M059J (cell line): ENCODE results near the gene CSNK1G2. TPM values are rescaled to one million over a fixed set of nuclear protein-coding genes. Genes with fewer than 3 reads are reported as not detected.
"Not testable (repeated sequence)": the region's sequence is repeated elsewhere in the genome, so short reads cannot be mapped to it uniquely, and the experiment has no call there.

Source experiments
- DNase-seq: peaks from one replicate; pipeline ENCODE4 v3.0.0-alpha.2; 2012; ENCODE audit warnings: low read depth
- total RNA-seq: library from RNA; depleted of rRNA; stranded (reverse); fragments of >200 nt; shearing (Covaris generic); gene quantifications from 2 replicates; pipeline ENCODE4 v1.2.3, GENCODE V29; 2014

The CSNK1G2 gene
- total RNA-seq, 1 experiment from 2014 or later: 70.7 TPM

DNA sequence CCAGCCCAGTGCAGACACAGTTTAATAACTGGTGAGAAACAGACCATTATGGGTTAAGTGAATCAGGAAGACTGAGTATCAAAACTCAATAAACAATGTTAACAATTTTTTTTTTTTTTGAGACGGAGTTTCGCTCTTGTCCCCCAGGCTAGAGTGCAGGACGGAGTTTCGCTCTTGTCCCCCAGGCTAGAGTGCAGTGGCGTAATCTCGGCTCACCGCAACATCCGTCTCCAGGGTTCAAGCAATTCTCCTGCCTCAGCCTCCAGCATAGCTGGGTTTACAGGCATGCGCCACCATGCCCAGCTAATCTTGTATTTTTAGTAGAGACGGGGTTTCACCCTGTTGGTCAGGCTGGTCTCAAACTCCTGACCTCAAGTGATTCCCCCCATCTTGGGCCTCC, 47.5 kb downstream of the CSNK1G2 start:
- DNase-seq: not testable (repeated sequence)

DNA sequence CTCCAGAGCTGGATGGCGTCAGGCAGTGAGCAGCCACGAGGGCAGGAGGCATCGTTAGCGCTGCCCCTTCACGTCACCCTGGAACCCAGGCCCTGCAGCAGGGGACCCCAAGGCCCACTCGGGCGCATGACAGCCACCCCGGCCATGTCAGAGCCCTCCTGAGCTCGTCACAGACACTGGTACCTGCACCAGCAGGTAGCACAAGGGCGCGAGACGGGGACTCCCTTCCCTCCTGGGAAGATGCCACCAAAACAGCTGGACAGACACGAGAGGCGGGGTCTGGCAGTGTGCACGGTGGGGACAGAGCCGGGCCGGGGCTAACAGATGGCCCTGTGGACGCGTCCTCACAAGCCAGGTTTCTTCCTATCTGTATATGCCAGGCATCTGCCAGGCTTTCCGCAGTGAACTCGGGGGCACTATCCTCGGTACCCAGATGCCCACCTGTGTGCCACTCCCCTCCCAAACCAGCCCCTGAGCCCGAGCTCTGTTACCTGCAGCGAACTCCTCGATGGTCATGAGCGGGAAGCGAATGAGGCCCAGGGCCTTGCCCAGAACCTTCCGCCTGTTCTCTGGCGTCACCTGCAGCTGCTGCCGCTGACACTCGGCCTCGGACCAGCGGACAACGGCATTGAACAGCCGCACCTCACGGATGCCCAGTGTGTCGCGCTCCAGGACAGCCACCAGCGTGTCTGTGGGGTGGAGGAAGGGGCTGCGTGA, 48.7 kb downstream of the CSNK1G2 start:
- DNase-seq: no peak

DNA sequence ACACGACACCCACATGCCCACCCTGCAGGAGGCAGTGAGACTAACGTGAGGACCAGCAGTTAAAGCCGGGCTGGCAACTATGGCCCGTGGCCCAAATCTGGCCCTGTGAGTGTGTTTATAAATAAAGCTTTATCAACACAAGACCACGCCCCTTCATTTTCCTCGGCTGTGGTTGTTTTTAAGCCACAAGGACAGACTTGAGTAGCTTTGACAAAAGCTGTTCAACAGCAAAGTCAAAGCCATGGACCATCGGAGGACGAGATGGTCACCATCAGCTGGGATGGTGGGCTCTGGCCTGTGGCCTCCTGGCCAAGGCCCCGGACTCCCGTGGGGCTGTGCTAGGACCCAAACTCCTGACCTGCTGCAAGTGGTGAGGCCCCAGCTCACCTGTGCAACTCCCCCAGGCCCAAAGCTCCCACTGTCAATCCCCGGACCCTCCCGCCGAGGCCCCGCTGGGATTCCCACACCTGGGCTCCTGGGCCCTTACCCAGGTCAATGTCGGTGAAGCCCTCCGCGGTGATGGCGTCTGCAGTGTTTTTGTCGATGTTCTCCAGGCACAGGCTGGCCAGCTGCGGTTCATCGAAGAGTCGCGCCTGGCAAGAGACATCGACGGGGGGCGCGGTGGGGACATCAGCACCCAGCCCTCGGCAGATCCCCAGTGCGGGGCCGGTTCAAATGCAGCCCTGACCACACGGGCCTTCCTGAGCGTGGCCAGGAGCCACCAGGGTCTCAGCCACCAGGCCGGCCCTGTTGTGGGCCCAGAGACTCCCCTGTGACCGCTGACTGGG, 49.5 kb downstream of the CSNK1G2 start:
- no peak for DNase-seq

DNA sequence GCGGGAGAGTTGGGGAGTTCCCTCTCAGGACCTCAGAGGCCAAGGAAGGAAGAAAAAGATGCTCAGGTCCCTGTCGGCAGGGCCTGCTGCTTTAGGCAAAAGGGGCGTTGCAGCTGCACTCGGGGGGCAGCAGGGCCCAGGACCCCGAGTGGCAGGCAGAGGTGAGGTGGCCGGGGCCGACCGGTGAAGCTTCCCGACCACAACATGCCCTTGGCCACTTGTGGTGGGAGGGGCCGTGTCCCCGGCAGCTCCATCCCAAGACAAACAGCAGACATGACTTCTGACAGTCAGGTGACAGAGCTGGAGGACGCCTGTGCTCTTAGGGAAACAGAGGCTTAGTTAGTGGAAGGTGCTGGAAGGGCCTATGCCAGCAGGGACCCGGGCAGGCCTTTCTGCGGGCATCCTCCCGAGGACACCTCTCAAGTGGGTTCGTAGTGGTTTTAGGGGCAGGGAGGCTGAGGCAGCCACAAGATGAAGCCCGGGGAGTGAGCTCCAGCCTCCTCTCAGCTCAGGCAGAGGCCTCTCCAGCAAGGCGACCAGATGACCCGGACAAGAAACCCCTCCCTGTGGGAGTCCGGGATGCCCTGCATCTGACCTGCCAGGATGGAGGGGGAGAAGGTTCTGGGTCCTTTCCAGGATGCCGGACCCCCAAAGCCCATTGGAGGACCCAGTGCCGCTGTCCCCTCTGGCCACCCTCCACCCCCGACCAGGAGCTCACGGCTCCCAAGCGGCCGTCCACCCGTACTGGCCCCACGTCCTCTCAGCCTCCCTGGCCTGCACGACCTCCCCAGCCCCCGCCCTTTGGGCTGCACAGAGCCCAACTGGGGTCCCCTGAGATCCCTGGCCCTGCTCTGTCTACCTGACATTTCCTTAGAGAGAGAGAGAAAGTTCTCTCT, 50.3 kb downstream of the CSNK1G2 start:
- DNase-seq: no peak

DNA sequence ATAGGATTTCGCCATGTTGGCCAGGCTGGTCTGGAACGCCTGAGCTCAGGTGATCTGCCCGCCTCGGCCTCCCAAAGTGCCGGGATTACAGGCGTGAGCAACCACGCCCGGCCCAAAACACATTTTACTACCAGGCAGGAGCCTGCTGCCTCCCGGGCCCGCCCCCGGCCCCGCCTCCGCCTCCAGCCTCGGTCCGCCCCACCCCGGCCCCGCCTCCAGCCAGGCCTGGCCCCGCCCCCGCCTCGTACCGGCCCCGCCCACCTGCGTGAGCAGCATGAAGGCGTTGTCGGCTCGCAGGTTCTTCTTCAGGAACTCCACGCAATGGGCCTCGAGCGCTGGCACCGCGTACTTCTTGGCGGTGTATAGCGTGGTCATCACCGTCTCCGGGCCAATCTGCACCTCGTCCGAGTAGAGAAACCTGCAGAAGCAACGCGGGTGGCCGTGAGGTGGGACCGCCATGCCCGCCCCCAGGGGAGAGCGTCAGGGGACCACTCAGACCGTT, 51.8 kb downstream of the CSNK1G2 start:
- DNase-seq: no peak

DNA sequence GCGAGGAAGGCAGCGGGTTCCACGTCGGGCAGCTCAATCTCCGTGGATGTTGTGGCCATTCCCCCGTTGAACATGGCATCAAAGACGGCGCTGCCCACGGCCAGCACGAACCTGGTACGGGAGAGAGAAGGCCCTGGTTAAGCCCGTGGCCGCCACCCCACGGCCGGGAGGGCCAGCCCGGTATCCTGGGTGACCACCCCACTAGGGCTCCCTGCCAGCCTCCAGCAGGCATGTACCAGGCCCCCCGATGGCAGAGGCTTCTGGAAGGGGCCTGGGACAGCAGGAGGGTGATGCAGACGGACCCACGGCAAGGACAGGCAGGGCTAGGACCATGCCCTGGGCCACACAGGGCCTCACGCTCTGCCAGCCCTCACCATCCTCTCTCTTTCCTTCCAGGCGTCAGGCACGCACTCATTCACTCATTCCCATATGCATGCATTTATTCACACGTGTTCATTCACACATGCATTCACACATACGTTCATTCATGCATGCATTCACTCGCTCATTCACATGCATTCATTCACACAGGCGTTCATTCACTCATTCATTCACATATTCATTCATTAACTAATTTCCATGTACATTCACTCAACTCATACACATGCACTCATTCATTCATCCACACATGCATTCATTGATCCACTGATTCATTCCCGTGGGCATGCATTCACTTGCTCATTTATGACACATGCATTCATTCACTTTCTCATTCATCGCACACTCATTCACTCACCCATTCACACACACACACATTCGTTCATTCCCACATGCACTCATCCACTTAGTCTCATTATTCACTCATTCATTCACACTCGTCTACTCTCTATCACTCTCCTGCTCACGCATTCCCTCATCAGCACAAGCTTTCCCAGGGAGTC, 56.6 kb downstream of the CSNK1G2 start:
- DNase-seq: no peak

DNA sequence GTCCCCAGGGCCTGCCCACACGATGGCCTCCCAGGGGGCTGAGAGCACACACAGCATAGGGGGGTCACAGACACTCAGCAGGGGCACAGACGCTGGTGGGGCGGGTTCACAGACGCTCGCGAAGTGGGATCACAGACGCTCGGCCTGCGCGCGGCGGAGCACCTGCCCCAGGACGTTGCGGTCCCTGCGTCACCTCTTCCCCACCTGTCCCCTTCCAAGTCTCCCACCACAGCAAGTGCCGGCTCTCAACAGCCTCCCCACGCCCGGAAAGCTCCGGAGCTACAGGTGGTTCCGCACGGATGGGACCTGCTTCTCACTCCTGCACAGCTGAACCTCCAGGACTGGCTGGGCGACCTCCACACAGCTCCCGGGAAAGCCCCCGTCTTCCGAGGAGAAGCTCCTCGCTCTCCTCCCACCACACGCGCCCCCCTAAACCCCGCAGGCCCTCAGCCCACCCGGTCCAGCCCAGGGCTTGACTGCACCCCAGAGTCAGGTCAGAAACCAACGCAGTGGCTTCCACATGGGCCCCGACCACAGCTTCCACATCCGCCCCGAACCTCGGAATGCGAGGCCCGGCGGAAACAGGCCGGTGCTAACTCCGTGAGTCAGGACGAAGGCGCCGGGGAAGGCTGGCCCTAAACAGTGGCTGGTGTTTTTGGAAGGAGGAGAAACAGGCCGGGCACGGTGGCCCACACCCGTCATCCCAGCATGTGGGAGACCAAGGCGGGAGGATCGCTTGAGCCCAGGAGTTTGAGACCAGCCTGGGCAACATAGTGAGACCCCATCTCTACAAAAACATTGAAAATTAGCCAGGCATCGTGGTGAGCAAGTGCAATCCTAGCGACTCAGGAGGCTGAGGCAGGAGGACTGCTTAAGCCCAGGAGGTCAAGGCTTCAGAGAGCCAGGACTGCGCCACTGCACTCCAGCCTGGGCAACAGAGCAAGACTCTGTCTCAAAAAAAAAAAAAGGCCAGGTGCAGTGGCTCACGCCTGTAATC, 58.0 kb downstream of the CSNK1G2 start:
- DNase-seq: no peak

DNA sequence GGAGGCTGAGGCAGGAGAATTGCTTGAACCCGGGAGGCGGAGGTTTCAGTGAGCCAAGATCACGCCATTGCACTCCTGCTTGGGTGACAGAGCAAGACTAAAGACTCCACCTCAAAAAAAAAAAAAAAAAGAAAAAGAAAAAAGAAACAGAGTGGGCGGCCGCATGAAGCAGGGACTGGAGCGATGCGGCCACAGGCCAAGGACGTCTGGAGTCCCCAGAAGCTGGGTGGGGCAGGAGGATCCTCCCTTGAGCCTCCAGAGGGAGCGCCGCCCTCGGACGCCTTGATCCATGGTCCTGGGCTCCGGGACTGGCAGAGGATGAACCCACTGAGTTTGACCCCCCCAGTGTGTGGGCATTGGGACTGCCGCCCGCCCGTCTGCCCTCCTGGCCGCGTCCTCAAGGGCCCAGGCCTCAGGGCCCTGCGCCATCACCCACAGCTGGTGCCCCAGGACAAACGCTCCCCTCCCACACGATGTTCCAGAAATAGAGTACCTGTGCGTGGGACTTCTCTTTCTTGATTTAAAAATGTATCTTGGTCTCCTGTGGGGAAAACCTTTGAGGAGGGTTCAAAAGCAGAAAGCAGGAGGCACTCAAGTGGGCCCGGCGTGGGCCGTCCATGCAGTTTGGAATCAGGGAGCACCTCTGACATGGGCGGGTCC, 59.0 kb downstream of the CSNK1G2 start:
- DNase-seq: no peak

DNA sequence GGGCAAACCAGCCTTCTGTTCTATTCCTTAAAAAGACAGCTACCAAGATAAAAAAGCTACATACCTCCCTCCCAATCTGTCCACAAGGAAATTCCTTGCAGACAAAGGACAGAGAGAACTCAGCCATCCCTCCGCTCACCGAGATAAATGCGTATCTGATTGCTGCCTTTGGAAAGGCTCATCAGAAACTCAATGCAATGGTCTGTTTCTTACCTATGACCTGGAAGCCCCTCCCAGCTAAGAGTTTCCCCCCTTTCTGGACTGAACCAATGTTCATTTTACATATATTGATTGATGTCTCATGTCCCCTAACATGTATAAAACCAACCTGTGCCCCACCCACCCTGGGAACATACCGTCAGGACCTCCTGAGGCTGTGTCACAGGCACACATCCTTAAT, 62.9 kb downstream of the CSNK1G2 start:
- DNase-seq: no peak

DNA sequence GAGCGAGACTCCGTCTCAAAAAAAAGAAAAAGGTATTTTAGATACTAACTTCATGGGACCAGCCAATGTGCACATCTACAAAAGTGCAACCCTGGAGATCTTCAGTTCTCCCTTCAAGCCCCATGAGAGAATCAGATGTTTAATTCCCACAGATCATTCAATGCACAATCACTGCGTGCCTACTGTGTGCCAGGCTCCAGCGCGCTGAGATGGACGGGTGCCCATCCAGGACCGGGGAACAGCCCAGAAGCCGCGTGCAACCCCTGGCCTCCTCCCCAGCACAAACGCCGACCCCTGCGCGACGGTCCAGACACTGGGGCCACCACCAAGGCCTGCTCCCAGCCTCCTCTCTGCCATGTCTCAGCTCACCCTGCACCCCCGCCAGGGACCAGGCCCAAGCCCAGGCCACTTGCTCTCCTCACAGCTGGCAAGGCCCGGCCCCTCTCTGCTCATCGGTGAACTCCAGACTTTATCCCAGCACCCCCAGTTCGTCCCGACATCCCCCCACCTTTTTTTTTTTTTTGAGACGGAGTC, 69.2 kb downstream of the CSNK1G2 start:
- no peak for DNase-seq

DNA sequence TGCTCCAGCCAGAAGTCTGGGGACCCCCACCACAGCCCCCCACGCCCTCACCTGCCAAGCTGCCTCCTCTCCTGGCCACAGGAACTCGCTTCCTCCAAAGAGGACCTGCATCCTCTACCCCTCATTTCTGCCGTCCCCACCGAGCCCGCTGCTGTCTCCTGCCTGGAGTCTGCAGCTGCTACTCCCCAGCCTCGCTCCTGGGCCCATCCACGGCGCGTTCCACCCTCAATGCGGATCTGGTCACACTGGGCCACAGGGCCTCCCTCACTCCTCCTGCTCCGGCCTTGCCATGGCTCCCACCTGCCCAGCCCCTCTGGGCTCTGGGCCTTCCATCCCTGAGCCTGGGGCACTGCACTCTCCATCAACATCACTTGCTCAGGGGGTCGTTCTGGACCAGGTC, 70.2 kb downstream of the CSNK1G2 start:
- no peak for DNase-seq

DNA sequence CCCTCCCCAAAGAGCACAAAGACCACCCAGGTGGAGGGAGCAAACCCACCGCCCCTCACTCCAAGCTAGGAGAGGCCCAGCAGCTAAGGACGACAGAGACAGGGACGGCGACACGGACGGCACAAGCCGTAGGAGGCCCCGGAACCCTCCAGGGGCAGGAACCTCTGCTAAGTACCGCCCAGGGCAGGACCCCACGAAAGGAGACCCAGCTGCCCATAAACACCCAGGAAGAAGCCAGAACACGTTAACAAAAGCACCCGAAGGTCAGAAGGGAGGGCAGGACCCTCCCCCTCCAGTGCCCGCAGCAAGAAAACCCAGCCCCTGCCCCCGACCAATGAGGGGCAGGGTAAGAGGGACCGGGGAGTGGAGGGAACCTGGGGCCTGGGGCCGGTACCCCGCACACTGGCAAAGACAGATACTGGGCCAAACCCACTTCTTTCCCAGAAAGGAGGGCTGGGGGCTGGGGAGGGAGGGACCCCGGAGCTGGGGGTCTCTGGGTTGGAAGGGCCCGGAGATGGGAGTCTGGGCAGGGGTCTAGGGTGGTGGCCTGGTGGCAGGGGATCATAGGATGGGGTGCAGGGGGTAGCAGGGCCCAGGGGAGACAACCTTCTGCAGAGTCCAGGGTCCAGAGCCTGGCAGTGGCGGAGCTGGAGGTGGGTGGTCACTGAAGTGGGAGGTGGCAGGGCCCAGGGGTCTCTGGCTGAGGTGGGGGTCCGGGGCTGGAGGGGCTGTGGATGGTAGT, 72.1 kb downstream of the CSNK1G2 start:
- no peak for DNase-seq

DNA sequence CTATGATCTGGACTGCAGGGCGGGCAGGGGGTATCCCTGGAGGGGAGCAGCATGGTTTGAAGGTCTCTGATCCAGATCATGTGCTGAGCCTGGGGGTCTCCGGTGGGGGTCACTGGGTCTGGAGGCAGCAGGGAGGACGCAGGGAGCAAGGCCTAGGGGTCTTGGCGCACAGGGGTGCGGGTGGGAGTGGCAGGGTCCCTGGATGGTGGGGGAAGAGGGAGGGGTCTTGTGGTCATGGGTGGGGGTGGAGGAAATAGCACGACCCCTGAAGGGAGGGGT, 72.7 kb downstream of the CSNK1G2 start:
- DNase-seq: no peak

DNA sequence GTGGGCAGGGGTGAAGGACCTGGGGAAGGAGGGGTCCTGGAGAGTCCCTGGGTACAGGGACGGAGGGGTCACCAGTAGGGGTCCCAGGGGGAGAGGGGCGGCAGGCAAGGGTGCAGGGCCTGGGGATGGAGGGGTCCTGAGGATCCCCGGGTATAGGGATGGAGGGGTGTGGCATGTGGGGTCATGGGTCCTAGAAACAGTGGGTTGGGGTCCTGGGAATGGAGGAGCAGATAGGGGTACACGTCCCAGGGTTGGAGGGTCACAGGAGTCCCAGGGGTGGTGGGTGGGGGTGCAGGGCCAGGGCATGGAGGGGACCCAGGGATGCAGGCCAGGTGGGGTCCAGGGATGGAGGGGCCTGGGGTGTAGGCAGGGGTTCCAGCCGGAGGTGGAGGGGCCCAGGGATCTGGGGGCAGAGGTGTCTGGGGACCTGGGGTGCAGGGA, 73.2 kb downstream of the CSNK1G2 start:
- DNase-seq: no peak

DNA sequence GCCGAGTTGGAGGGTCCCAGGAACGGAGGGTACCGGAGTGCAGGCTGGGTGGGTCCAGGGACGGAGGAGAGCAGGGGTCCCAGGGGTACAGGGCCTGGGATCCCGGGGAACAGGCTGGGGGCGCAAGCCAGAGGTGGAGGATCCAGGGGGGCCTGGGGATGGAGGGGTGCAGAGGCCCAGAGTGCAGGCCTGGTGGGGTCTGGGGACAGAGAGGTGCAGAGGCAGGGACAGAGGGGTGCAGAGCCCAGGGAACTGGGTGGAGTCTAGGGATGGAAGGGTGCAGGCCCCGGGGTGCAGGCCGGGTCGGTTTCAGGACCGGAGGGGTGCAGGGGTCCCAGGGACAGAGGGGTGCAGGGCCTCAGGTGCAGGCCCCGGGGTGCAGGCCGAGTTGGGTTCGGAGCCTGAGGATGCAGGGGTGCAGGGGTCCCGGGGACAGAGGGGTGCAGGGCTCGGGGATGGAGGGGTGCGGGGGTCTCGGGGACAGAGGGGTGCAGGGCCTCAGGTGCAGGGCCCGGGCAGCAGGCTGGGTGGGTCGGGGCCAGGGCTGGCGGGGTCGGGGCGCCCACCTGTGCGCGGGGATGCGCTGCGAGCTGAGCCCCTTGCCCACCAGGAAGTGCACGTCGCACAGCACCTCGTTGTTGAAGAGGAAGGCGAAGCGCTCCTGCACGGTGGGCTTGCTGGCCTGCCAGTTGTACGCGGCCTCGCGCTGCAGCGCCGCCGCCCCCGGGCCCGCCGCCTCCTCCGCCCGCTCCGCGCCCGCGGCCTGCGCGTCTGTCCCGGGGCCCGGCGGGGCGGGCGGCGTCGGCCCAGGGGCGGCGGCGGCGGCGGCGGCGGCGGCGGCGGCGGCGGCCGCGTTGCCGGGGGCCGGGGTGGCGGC, 74.0 kb downstream of the CSNK1G2 start:
- DNase-seq: no peak

DNA sequence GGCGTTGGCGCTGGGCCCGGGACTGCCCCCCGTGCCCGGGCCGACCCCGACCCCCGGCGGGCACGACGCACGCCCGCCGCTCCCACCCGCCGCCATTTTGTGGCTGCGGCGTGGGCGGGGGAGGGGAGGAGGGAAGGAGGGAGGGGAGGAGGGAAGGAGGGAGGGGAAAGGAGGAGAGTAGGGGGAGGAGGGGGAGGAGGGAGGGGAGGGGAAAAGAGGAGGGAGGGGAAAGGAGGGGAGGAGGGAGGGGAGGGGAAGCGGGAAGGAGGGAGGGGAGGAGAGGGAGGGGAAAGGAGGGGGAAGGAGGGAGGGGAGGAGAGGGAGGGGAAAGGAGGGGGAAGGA, 74.6 kb downstream of the CSNK1G2 start, which contains the start of gene BTBD2:
Gene BTBD2 (minus strand): TSS at position 107 of the 343 bp plus-strand sequence. CDS start 11 bp downstream, at position 96.
- DNase-seq: peak; percentile 51

DNA sequence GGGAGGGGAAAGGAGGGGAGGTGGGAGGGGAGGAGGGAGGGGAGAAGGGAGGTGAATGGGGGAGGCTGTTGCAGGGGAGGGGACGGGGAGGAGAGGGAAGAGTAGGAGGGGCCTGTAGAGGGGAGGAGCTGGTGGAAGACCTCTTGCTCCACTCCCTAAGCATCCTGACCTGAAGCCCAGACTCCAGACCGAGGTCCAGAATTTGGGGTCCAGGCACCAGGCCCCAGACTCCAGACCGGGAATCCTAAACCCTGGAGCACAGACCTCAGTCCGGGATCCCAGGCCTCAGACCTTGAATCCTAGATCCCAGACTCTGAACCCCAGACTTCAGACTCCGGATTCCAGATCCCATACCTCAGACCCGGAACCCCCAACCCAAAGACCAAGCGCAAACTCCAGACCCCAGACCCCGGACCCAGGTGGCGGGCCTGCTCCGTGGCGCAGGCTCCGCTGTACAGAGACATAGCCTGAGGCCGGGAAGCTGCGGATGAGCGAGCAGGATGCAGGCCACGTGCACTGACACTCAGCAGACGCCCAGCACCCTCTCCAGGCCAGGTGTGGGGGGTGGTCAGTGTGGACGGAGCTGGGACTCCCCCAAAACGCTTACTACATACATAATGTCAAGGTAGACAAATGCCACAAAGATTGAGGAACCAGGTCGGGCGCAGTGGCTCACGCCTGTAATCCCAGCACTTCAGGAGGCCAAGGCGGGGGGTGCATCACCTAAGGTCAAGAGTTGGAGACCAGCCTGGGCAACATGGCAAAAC, 75.3 kb downstream of the CSNK1G2 start:
- peak; percentile 74 for DNase-seq
